NCI-H345 treated with DMSO at 0.1 percent for 48 hours (cell line): ENCODE results near the gene RAB11FIP3.
A peak's percentile ranks its signal among the peaks of the same experiment; 100 is the strongest.
"Not testable (repeated sequence)": the region's sequence is repeated elsewhere in the genome, so short reads cannot be mapped to it uniquely, and the experiment has no call there.

ENCODE experiments used
- DNase-seq: peaks from one replicate; lab custom pipeline; 2025; ENCODE audit not compliant: unreplicated experiment; lab: John Stamatoyannopoulos, UW

The RAB11FIP3 gene

GRCh38 chr16:491220-491919 lies 65.9 kb downstream of the RAB11FIP3 start:
- DNase-seq = peak; percentile 60

DNA sequence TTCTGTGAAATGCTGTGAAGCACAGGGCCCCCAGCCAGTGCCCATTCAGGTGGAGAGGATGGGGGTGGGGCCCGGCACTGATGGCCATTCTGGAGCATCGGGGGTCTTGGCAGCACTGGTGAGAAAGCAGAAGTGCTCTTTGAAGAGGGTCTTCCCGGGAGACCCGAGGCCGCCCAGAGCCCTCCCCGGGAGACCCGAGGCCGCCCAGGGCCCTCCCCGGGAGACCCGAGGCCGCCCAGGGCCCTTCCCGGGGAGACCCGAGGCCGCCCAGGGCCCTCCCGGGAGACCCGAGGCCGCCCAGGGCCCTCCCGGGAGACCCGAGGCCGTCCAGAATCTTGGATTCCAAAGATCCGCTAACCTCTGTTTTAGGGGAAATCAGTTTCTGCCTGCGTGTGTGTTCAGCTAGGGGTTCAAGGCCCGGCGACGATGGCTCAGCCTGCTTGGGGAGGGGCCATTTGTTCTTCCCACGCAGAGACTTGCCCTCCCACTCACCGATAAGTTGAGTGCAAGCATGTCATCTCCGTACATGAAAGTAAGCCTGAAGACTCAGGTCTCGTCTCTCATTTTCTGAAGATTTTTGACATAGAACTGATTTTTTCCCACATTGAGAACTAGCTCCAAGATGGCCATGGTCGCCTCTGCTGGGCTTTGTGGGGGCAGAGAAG lies 66.9 kb downstream of the RAB11FIP3 start:
- no peak for DNase-seq

DNA sequence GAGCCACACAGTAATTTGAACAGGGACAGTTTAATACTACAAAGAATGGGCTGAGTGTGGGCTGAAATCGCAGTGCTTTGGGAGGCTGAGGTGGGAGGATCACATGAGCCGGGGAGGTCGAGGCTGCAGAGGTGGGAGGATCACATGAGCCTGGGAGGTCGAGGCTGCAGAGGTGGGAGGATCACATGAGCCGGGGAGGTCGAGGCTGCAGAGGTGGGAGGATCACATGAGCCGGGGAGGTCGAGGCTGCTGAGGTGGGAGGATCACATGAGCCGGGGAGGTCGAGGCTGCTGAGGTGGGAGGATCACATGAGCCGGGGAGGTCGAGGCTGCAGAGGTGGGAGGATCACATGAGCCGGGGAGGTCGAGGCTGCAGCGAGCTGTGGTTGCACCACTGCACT lies 69.2 kb downstream of the RAB11FIP3 start:
- DNase-seq = not testable (repeated sequence)

DNA sequence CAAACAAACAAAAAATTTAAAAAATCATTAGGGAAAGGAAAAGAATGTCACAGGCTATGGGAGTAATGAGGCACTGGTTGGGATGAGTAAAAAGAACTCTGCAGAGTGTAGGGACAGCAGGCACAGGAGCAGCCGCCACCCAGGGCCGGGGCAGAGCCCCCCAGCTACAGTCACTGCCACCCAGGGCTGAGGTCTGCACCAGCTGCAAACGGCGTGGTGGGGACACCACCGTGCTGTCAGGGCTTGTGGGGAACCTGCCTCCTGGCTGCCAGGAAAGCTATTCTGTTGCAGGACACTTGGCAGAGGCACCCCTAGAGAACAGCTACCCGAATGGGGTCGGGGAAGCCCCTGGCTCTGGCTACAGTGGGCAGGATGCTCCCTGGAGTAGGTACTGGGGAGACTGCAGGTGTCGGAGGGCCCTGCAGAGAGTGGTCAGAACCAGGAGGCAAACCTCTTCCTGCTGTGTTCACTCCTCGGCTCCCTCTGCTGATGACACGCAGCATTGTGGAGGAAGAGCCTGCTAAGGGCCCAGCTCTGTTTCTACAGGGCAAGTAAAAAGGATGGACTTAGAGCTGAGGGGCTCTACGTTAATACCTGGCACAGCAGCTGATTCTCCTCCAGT lies 69.8 kb downstream of the RAB11FIP3 start:
- no peak for DNase-seq

DNA sequence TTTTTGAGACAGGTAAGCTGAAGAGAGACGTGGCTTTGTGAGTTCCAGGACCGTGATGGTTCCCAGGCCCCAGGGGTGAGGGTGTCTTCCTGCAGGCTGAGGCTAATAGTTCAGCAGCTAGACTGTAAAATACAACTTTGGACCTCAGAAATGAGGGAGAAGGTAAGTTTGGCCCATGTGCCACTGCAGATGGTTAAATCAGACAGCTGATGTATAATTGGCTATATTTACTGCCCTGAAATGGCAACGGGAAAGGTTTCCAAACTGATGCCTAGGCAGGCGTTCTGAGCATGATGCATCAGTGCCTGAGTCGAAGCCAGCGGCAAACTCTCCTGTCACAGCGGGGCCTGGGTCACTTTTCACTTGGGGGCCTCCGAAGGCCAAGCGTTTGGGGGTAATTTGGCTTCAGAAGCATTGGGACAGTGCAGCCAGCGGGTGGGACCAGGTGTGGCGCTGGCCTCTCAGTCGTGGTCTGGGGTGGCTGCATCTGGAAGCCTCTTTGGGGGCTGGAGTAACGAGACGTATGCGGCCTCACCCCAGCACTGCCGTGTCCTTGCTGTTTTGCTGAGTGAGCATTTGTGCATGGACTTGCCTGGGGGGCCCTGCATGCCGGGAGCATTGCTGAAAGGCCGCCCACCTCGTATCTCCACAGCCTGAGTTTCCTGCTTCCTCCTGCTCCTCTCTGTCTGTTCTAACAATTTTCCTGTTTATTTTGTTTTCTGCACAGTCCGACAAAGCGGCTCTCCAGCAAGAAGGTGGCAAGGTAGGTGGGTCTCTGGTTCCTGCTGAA lies 70.8 kb downstream of the RAB11FIP3 start:
- DNase-seq = no peak

GRCh38 chr16:497258-497657 lies 71.8 kb downstream of the RAB11FIP3 start:
- no peak for DNase-seq

DNA sequence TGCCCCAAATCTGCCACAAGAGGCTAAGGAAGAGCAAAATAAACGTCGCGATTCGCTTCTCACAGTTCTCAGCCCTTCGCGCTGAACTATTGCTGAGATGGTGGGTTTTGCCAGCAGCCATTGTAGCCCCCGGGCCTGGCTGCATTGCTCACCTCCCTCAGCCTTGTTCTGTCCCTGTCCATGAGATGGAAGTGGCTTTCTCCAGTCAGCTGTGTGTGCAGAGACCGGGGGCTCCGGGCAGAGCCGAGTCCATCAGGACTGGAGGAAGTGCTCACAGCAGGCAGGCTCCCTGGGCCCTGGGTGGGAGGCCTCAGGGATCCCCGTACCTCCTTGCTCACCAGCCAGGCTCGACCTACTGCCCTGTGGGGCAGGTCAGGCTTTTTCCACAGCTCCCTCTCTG lies 74.5 kb downstream of the RAB11FIP3 start:
- DNase-seq = no peak

- DNase-seq = no peak
Observed at GRCh38 chr16:500709-501108, 75.3 kb downstream of the RAB11FIP3 start.

GRCh38 chr16:502179-502943 lies 76.9 kb downstream of the RAB11FIP3 start:
- no peak for DNase-seq

GRCh38 chr16:503150-504071 lies 78.0 kb downstream of the RAB11FIP3 start:
- DNase-seq = no peak

DNA sequence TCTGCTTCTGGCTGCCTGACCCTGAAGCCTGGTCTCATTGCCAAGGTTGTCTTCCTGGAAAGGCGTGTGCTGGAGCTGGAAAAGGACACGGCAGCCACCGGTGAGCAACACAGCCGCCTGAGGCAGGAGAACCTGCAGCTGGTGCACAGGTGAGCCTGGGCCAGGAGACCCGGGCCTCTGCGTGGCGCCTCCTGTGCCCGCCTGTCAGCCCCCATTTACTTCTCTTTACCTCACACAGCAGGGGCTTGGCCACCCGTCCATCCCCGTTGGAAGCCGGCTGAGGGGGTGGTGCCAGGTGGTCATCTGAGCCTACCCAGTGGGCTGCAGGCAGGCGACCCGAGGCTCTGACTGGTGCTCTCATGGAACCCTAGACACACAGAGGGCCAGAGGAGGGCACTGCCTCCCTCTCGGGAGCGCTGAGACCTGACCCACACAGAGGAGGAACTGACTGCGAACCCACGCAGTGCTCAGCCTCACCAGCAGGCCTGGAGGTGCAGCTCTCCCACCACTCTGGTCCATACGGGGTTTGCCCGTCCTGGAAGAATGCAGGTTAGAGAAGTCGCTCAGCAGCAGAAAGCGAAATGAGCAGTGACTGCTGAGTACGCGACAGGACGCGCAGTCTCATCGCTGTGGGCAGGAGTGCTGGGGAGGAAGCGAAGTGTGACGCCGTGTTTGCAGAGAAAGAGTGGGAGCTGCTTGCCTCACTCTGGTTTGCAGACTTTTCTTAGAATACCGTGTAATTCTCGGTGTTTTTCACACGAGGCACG lies 80.2 kb downstream of the RAB11FIP3 start:
- no peak for DNase-seq

- no peak for DNase-seq
Observed at GRCh38 chr16:506246-506546, 80.7 kb downstream of the RAB11FIP3 start.

- not testable (repeated sequence) for DNase-seq
Observed at GRCh38 chr16:507527-507926, 82.1 kb downstream of the RAB11FIP3 start.

- DNase-seq = no peak
Observed at GRCh38 chr16:507996-508395, 82.5 kb downstream of the RAB11FIP3 start.

DNA sequence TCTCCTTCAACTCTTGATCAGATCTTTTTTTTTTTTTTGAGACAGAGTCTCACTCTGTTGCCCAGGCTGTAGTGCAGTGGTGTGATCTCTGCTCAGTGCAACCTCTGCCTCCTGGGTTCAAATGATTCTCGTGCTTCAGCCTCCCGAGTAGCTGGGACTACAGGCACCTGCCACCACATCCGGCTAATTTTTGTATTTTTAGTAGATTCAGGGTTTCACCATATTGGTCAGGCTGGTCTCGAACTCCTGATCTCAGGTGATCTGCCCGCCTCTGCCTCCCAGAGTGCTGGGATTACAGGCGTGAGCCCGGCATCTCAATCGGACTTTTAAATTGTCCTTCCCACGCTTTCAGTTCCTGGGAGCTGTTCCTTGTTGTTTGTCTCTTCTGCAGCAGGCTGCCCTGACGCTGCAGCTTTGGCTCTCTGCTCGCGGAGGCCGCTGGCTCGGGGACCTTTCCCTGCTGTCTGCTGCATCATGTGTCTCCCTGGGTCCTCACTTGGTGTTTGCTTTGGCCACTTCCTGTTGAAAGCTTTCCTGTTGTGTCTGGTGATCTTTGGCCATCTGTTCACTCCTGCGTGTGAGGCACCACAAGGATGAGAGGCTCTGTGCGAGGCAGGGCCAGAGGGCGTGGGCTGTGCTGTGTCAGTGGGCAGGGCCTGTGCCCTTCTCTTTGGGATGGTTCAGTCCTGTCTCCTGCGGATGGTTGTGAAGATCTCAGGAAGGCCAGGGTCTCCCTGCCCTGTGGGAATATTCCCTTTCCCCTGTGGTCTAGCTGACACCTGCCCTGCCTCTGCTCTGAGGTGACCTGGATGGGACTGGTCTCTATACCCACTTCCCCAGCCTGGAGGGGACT lies 83.7 kb downstream of the RAB11FIP3 start:
- DNase-seq = no peak

DNA sequence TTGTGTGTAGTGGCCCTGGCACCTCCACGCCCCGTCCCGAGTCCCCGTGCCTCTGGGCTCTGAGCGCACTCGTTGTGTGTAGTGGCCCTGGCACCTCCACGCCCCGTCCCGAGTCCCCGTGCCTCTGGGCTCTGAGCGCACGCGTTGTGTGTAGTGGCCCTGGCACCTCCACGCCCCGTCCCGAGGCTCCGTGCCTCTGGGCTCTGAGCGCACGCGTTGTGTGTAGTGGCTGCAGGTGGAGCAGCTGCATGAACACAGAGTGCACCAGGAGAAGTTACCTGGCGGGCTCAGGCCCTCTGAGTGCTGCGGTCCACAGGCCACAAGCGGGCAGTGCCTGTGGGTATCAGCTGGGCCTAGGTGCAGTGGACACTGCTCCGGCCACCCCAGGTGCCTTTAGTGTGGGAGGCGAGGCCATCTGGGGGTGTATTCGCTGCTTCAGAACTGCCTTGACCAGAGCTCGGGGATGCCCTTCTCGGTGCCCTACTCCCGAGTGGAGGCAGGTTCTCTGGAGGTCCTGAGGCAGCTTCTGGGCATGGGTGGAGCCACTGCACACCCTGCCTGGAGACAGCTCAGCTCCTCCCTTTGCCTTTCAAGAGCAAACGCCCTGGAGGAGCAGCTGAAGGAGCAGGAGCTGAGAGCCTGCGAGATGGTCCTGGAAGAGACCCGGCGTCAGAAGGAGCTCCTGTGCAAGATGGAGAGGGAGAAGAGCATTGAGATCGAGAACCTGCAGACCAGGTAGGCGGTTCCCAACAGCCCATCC lies 84.8 kb downstream of the RAB11FIP3 start:
- DNase-seq = no peak

DNA sequence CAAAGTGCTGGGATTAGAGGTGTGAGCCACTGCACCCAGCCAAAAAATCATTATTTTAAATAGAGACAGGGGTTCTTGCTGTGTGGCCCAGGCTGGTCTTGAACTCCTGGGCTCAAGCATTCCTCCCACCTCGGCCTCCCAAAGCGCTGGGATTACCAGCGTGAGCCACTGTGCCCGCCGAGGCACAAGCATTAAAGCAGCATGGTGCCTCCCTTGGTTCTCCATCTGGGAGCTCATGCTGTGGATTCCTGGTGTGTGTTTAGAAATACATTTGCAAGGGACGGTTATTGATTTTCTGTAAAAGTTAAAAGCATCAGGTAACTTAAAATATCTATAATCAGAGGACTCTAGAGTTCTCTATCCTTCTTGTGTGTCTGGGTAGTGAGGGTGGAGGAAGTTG lies 87.4 kb downstream of the RAB11FIP3 start:
- no peak for DNase-seq

- DNase-seq = no peak
Observed at GRCh38 chr16:513950-514349, 88.5 kb downstream of the RAB11FIP3 start.
